Naive B cell (primary cell): ENCODE measurements around the gene COL17A1. TPM values are rescaled to one million over a fixed set of nuclear protein-coding genes. Genes with fewer than 3 reads are reported as not detected.
A peak's percentile ranks its signal among the peaks of the same experiment; 100 is the strongest.

ENCODE experiments used
- ATAC-seq, 2 donors: fragments of 150-1000 bp; cut with Tn5 transposase; 2 replicates each; pipeline ENCODE4 v1.10.0; 2021; ENCODE audit warnings: low read depth in 2 of 2, mild to moderate bottlenecking in 2 of 2, moderate library complexity in 2 of 2
- DNase-seq: peaks from one replicate; pipeline ENCODE4 v3.0.0; 2022
- H3K27ac Mint-ChIP-seq, 6 donors: one replicate each; pipeline ENCODE4 v1.8.0; 2020 to 2022; ENCODE audit warnings: mild to moderate bottlenecking in 6 of 6, mixed read lengths in 6 of 6, moderate library complexity in 5 of 6, inconsistent platforms in 2 of 6
- H3K27me3 Mint-ChIP-seq, 3 donors: one replicate each; pipeline ENCODE4 v1.8.0; 2021 to 2022; ENCODE audit warnings: mixed read lengths in 3 of 3, mild to moderate bottlenecking in 1 of 3
- H3K36me3 Mint-ChIP-seq, 2 donors: one replicate each; pipeline ENCODE4 v1.8.0; 2020 to 2022; ENCODE audit warnings: mixed read lengths in 2 of 2, inconsistent platforms in 1 of 2, mild to moderate bottlenecking in 1 of 2
- H3K4me1 Mint-ChIP-seq, 3 donors: one replicate each; pipeline ENCODE4 v1.8.0; 2020 to 2022; ENCODE audit warnings: mixed read lengths in 3 of 3, inconsistent platforms in 1 of 3, mild to moderate bottlenecking in 1 of 3, moderate library complexity in 1 of 3
- H3K4me3 Mint-ChIP-seq, 8 donors: one replicate each; pipeline ENCODE4 v1.8.0; 2020 to 2022; ENCODE audit warnings: mild to moderate bottlenecking in 8 of 8, mixed read lengths in 8 of 8, moderate library complexity in 8 of 8, inconsistent platforms in 2 of 8
- H3K9me3 Mint-ChIP-seq, 7 donors: one replicate each; pipeline ENCODE4 v1.8.0; 2020 to 2022; ENCODE audit warnings: mixed read lengths in 7 of 7, mild to moderate bottlenecking in 5 of 7, inconsistent platforms in 2 of 7, moderate library complexity in 1 of 7
- polyA plus RNA-seq, 6 donors: library from polyadenylated mRNA; unstranded; fragments of 300-500 nt; fragmentation: Illumina TruSeq; gene quantifications; one replicate each; pipeline ENCODE4 v1.2.3, GENCODE V29; 2021; ENCODE audit warnings: low read depth in 6 of 6

COL17A1 gene
- polyA plus RNA-seq, 6 donors from 2014 or later, result not detected

DNA sequence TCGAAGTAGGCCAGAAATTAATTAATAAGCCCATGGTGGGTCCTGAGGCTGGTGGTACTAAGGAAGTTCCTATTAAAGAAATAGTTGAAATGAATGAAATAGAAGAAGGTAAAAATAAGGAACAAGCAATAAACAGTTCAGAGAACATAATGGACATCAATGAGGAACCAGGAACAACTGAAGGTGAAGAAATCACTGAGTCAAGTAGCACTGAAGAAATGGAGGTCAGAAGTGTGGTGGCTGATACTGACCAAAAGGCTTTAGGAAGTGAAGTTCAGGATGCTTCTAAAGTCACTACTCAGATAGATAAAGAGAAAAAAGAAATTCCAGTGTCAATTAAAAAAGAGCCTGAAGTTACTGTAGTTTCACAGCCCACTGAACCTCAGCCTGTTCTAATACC is 82.8 kb downstream of the COL17A1 start:
- DNase-seq (no peak), ATAC-seq (no peak)
- H3K36me3 Mint-ChIP-seq, result peaks cover 24 to 32% of the 10 kb centered on the region in 2 donors
- H3K27me3 Mint-ChIP-seq, result no peaks in the 10 kb centered on the region
- H3K9me3 Mint-ChIP-seq, result no peaks in the 10 kb centered on the region
- H3K4me1 Mint-ChIP-seq, result no peaks in the 10 kb centered on the region
- no peak overlapping the region for H3K4me3 Mint-ChIP-seq
- H3K27ac Mint-ChIP-seq, result peak overlapping the region in 4 of 6 donors; percentile 11 to 89 (median 54)

DNA sequence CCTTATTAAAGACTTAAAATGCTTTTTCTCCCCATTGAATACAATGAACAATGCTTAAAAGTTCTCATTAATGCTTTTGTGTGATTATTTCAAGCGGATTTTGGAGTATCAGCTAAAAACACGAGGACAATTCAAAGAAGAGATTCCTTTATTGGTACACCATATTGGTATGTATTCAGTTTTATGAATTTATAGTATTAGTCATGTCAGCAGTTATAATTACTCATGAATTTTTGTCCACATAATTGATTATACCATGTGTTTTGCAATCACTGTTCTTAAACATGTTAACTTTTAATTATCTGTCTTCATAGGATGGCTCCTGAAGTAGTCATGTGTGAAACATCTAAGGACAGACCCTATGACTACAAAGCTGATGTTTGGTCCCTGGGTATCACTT is 86.9 kb downstream of the COL17A1 start:
- peaks cover 31% of the 10 kb centered on the region in 2 donors for H3K36me3 Mint-ChIP-seq
- no peak overlapping the region for H3K27ac Mint-ChIP-seq
- H3K27me3 Mint-ChIP-seq, result no peaks in the 10 kb centered on the region
- no peaks in the 10 kb centered on the region for H3K9me3 Mint-ChIP-seq
- no peak for ATAC-seq
- no peak for DNase-seq
- H3K4me1 Mint-ChIP-seq, result no peaks in the 10 kb centered on the region
- H3K4me3 Mint-ChIP-seq, result no peak overlapping the region

DNA sequence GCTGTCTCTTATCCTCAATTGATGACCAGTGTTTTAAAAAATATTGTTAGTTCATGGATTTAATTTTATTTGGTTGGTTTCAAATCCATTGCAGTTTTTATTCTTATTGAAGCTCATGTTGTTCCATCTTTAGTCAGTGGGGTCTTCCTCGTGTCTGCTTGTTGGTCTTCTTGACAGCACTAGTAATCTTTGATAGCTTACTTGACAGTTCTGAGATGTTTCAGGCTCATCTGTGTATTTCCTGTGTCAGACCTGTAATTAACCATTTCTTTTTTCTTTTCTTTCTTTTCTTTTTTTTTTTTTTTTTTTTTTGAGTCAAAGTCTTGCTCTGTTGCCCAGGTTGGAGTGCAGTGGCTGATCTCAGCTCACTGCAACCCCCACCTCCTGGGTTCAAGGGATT is 90.5 kb downstream of the COL17A1 start:
- H3K27ac Mint-ChIP-seq, result peak overlapping the region in 1 of 6 donors; percentile 47
- no peak for DNase-seq
- H3K4me1 Mint-ChIP-seq, result peaks cover 0 to 2% (median 2%) of the 10 kb centered on the region in 3 donors
- no peaks in the 10 kb centered on the region for H3K27me3 Mint-ChIP-seq
- no peak for ATAC-seq
- no peak overlapping the region for H3K4me3 Mint-ChIP-seq
- no peaks in the 10 kb centered on the region for H3K9me3 Mint-ChIP-seq
- peaks cover 9 to 14% of the 10 kb centered on the region in 2 donors for H3K36me3 Mint-ChIP-seq

DNA sequence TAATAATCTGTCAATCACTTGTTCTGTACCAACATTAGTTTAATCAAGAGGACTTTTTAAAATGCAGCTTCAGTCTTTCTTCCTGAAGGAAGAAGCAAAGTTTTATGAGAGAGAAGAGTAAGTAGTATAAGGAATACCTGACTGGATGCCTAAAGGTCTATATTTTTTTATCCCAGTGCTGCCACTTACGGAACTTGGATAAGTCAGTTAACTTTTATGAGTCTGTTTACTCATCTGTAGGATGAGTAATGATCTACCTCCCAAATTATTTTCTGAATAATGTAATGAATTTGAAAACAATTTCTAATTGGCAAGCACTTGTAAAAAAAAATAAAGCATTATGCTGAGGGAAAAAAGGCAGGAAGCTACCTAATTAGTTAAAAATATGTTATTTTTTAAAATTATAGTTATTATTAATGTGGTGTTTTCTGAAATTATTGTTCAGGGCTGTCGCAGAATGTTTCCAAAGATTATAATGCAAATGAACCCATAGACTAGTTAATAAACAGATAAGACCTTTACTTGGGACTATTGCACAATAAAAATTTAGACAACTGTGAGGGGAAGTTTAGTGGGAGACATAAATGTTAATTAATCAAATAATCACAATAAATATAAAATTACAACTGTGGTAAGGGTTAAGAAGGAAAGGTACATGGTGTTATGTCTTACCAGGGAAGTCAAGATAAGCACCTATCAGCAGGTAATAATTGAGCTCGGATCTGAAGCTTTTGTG is 94.1 kb downstream of the COL17A1 start:
- no peak for ATAC-seq
- H3K4me3 Mint-ChIP-seq, result no peak overlapping the region
- DNase-seq, result no peak
- no peak overlapping the region for H3K27ac Mint-ChIP-seq
- peaks cover 6 to 16% (median 8%) of the 10 kb centered on the region in 3 donors for H3K4me1 Mint-ChIP-seq
- H3K9me3 Mint-ChIP-seq, result no peaks in the 10 kb centered on the region
- peaks cover 2 to 5% of the 10 kb centered on the region in 2 donors for H3K36me3 Mint-ChIP-seq
- no peaks in the 10 kb centered on the region for H3K27me3 Mint-ChIP-seq

DNA sequence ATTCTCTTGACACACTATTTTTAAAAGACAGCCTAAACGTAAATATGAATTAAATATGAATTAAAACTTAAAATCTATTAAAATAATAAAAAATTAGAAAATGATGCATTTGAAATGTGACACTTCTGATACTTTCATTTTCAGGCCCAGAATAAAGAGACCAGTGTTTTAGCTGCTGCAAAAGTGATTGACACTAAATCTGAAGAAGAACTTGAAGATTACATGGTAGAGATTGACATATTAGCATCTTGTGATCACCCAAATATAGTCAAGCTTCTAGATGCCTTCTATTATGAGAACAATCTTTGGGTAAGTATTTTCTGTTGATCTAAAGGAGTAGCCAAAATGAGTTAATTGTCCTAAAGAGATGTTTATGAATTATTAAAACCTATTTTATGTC is 95.1 kb downstream of the COL17A1 start:
- peak overlapping the region in 1 of 6 donors; percentile 79 for H3K27ac Mint-ChIP-seq
- no peaks in the 10 kb centered on the region for H3K27me3 Mint-ChIP-seq
- H3K4me1 Mint-ChIP-seq, result peaks cover 10 to 21% (median 12%) of the 10 kb centered on the region in 3 donors
- ATAC-seq (no peak), DNase-seq (no peak)
- H3K4me3 Mint-ChIP-seq, result no peak overlapping the region
- H3K9me3 Mint-ChIP-seq, result no peaks in the 10 kb centered on the region
- peaks cover 0 to 4% of the 10 kb centered on the region in 2 donors for H3K36me3 Mint-ChIP-seq

DNA sequence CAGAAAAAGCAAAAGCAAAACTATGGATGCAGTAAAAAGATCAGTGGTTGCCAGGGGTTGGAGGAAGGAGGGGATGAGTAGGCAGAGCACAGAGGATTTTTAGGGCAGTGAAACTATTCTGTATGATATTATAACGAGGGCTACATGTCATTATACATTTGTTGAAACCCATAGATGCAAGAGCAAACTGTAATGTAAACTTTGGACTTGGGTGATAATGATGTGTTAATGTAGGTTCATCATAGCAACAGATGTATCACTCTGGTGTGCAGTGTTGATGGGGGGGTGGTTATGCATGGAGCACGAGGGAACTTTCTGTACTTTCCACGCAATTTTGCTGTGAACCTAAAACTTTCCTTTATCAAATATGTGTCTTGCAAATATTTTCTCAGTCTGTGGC is 95.6 kb downstream of the COL17A1 start:
- no peak overlapping the region for H3K4me3 Mint-ChIP-seq
- no peak for ATAC-seq

DNA sequence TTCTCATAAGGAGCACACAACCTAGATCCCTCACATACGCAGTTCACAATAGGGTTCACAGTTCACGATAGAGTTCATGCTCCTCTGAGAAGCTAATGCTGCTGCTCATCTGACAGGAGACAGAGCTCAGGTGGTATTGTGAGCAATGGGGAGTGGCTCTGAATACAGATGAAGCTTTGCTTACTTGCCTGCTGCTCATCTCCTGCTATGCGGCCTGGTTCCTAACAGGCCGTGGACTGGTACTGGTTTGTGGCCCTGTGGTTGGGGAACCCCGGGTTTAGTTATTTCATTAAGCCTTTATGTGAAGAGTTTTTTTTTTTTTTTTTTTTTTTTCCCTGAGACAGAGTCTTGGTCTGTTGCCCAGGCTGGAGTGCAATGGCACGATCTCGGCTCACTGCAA is 99.3 kb downstream of the COL17A1 start:
- ATAC-seq, result peak; percentile 45 to 79
- no peaks in the 10 kb centered on the region for H3K9me3 Mint-ChIP-seq
- peak; percentile 42 for DNase-seq
- H3K36me3 Mint-ChIP-seq, result no peaks in the 10 kb centered on the region
- peaks cover 29 to 47% (median 36%) of the 10 kb centered on the region in 3 donors for H3K4me1 Mint-ChIP-seq
- no peaks in the 10 kb centered on the region for H3K27me3 Mint-ChIP-seq
- no peak overlapping the region for H3K4me3 Mint-ChIP-seq
- peak overlapping the region in 3 of 6 donors; percentile 9 to 88 (median 84) for H3K27ac Mint-ChIP-seq

More for the DNA sequence above, 95.6 kb downstream of the COL17A1 start:
- no peak for DNase-seq
- Mint-ChIP-seq H3K4me1 (peaks cover 10 to 21% (median 12%) of the 10 kb centered on the region in 3 donors), H3K27ac (peak overlapping the region in 1 of 6 donors; percentile 86), H3K36me3 (peaks cover 0 to 4% of the 10 kb centered on the region in 2 donors), H3K27me3 (no peaks in the 10 kb centered on the region), H3K9me3 (no peaks in the 10 kb centered on the region)

DNA sequence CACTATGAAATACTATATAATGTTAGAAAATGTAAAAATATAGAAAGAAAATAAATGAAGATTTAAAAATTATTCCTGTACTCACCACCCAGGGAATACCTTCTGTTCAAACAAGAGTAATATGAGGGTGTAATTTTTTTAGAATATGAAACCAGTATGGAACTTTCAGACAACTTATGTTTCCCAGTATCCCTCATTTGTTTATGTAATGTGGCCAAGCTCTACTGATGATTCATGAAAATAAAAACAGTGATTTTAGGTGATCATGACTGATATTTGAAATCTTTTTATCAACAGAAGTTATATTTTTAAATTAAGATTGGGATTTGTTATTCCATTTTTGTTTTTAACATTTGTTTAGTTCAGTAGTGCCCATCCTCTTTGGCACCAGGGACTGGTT is 100.0 kb downstream of the COL17A1 start:
- H3K4me3 Mint-ChIP-seq, result no peak overlapping the region
- H3K36me3 Mint-ChIP-seq, result no peaks in the 10 kb centered on the region
- H3K27ac Mint-ChIP-seq, result peak overlapping the region in 1 of 6 donors; percentile 9
- DNase-seq (no peak), ATAC-seq (no peak)
- H3K27me3 Mint-ChIP-seq, result no peaks in the 10 kb centered on the region
- no peaks in the 10 kb centered on the region for H3K9me3 Mint-ChIP-seq
- H3K4me1 Mint-ChIP-seq, result peaks cover 29 to 53% (median 40%) of the 10 kb centered on the region in 3 donors

DNA sequence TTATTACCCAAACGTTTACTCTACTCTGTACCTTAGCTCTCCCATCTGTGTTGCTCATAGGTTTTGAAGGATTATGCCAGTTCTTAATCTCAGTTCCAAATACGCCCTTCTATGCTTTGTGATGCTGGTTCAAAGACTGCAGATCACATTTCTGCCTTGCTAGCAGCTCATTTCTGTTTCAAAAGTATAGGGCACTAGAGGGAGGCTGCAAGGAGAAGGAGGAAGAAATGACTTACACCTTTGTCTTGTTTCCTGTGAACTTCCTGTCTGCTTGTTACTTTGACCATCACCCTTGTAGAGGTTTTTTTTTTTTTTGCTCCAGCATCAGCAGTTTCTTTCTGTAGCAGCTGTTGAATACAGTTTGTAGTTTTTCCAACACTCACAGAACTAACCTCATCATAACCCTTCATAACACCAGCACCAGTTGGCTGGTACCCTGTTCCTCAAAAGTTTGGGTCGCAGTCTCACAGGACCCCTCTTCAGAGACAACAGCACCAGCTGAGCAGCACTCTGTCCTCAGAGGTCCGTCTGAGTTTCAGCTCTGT is 102.2 kb downstream of the COL17A1 start:
- peak; percentile 69 to 86 for ATAC-seq
- DNase-seq, result peak; percentile 48
- Mint-ChIP-seq H3K27ac (peak overlapping the region; percentile 55 to 93 (median 77)), H3K4me3 (peak overlapping the region in 6 of 8 donors; percentile 56 to 71 (median 62)), H3K27me3 (no peaks in the 10 kb centered on the region), H3K4me1 (peaks cover 28 to 60% (median 54%) of the 10 kb centered on the region in 3 donors), H3K36me3 (no peaks in the 10 kb centered on the region), H3K9me3 (no peaks in the 10 kb centered on the region)

DNA sequence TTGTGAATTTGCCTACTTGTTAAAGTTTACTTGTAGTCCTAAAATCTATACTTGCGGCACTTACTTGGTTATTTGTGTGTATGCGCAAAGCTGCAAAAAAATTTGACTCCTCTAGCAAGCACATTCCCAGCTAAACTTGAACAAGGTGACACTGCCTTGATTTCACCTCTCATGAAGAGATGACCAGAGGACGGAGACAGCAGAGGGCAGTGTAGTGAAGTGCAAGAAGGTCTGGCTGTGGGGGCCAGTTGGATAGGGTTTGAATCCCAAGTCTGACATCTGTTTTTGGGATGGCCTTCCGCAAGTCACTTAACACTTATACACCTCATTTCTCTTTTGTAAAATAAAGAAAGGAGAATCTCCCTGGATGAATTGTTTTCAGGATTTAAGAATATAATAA is 103.0 kb downstream of the COL17A1 start:
- no peak for ATAC-seq
- H3K4me1 Mint-ChIP-seq, result peaks cover 25 to 54% (median 50%) of the 10 kb centered on the region in 3 donors

More for the DNA sequence above, 103.0 kb downstream of the COL17A1 start:
- Mint-ChIP-seq H3K27me3 (no peaks in the 10 kb centered on the region), H3K36me3 (no peaks in the 10 kb centered on the region), H3K9me3 (no peaks in the 10 kb centered on the region), H3K4me3 (no peak overlapping the region), H3K27ac (peak overlapping the region in 4 of 6 donors; percentile 39 to 93 (median 67))
- no peak for DNase-seq

Other genes starting within 250 kb of the COL17A1 start
- gene SH3PXD2A, start 230.3 kb downstream of the COL17A1 start, polyA plus RNA-seq, result 1 to 10 TPM in 1 of 6 donors, under 1 TPM in 4, not detected in 1; 0.47 to 1.4 (median 0.72) TPM
- 10 to 100 TPM; 28.6 to 39.0 (median 32.7) TPM for gene STN1, start 167.7 kb downstream of the COL17A1 start, polyA plus RNA-seq
- 1 to 10 TPM; 2.3 to 6.8 (median 4.2) TPM for gene SLK, start 118.7 kb downstream of the COL17A1 start, polyA plus RNA-seq
- 10 to 100 TPM; 14.8 to 23.2 (median 20.5) TPM for gene SFR1, start 36.3 kb upstream of the COL17A1 start, polyA plus RNA-seq
- gene CFAP43, start 146.5 kb upstream of the COL17A1 start, polyA plus RNA-seq, result not detected
- 100 to 1,000 TPM in 4 of 6 donors, 10 to 100 TPM in 2; 91.6 to 128 (median 113) TPM for gene GSTO1, start 169.0 kb upstream of the COL17A1 start, polyA plus RNA-seq
- under 1 TPM in 5 of 6 donors, not detected in 1; 0.21 to 0.78 (median 0.49) TPM for gene GSTO2, start 183.3 kb upstream of the COL17A1 start, polyA plus RNA-seq